Measurements from ENCODE around the gene TSPO.

Gene TSPO

GRCh38 chr22:43174941-43175531, 23.7 kb downstream of the TSPO start:
- no peak for DNase-seq (ENCODE audit: extremely low spot score)
- no peak for TF ChIP-seq BHLHE40 (IDR thresholded peaks at IDR 0.05; ENCODE audit: borderline replicate concordance)
- TF ChIP-seq FOXA1 (IDR thresholded peaks at IDR 0.05) = no peak
- no peak for TF ChIP-seq FOXK2 (IDR thresholded peaks at IDR 0.05)
- TF ChIP-seq NFRKB (IDR thresholded peaks at IDR 0.05) = no peak
- TF ChIP-seq ARNT (IDR thresholded peaks at IDR 0.05) = no peak
- TF ChIP-seq ZNF384 (IDR thresholded peaks at IDR 0.05) = no peak
- no peak for TF ChIP-seq SP1 (IDR thresholded peaks at IDR 0.05)
- TF ChIP-seq HDGF (IDR thresholded peaks at IDR 0.05; ENCODE audit: borderline replicate concordance) = no peak
- TF ChIP-seq LEF1 (IDR thresholded peaks at IDR 0.05; ENCODE audit: borderline replicate concordance) = no peak
- no peak for TF ChIP-seq FOXM1 (IDR thresholded peaks at IDR 0.05; ENCODE audit: borderline replicate concordance)
- no peak for TF ChIP-seq L3MBTL2 (conservative IDR thresholded peaks at IDR 0.05)
- TF ChIP-seq PKNOX1 (IDR thresholded peaks at IDR 0.05) = no peak
- ChIA-PET POLR2A (interaction anchor here (1.8 kb wide), 1 partner anchor 13 kb away, joined by 4 read pairs; no protein-coding TSS in a partner anchor), CTCF (no interaction called here)

GRCh38 chr22:43176090-43176489, 24.7 kb downstream of the TSPO start:
- DNase-seq (ENCODE audit: extremely low spot score) = no peak
- POLR2A ChIA-PET = no interaction called here
- TF ChIP-seq TARDBP (IDR thresholded peaks at IDR 0.05) = no peak
- no peak for TF ChIP-seq ZNF384 (IDR thresholded peaks at IDR 0.05)
- no peak for TF ChIP-seq SUZ12 (IDR thresholded peaks at IDR 0.05)
- no peak for TF ChIP-seq FOXA1 (IDR thresholded peaks at IDR 0.05)
- TF ChIP-seq L3MBTL2 (conservative IDR thresholded peaks at IDR 0.05) = no peak
- no peak for TF ChIP-seq SP1 (IDR thresholded peaks at IDR 0.05)
- no peak for TF ChIP-seq ELF4 (IDR thresholded peaks at IDR 0.05)
- TF ChIP-seq FOXK2 (IDR thresholded peaks at IDR 0.05) = no peak
- TF ChIP-seq ARNT (IDR thresholded peaks at IDR 0.05) = no peak
- no peak for TF ChIP-seq LEF1 (IDR thresholded peaks at IDR 0.05; ENCODE audit: borderline replicate concordance)
- no peak for TF ChIP-seq FOXM1 (IDR thresholded peaks at IDR 0.05; ENCODE audit: borderline replicate concordance)
- no peak for TF ChIP-seq PKNOX1 (IDR thresholded peaks at IDR 0.05)
- TF ChIP-seq BHLHE40 (IDR thresholded peaks at IDR 0.05; ENCODE audit: borderline replicate concordance) = no peak
- no peak for TF ChIP-seq CTBP1 (IDR thresholded peaks at IDR 0.05; ENCODE audit: borderline replicate concordance)
- no peak for TF ChIP-seq NFRKB (IDR thresholded peaks at IDR 0.05)
- CTCF ChIA-PET = interaction anchor here (0.7 kb wide), 1 partner anchor 26 kb away, joined by 8 read pairs; no protein-coding TSS in a partner anchor

- DNase-seq (ENCODE audit: extremely low spot score) = no peak
- no peak for TF ChIP-seq TARDBP (IDR thresholded peaks at IDR 0.05)
- no peak for TF ChIP-seq FOXA1 (IDR thresholded peaks at IDR 0.05)
- no peak for TF ChIP-seq FOXM1 (IDR thresholded peaks at IDR 0.05; ENCODE audit: borderline replicate concordance)
- no peak for TF ChIP-seq NFRKB (IDR thresholded peaks at IDR 0.05)
- TF ChIP-seq ELF4 (IDR thresholded peaks at IDR 0.05) = no peak
- no peak for TF ChIP-seq LEF1 (IDR thresholded peaks at IDR 0.05; ENCODE audit: borderline replicate concordance)
- no peak for TF ChIP-seq ARNT (IDR thresholded peaks at IDR 0.05)
- TF ChIP-seq ZNF384 (IDR thresholded peaks at IDR 0.05) = no peak
- no peak for TF ChIP-seq PKNOX1 (IDR thresholded peaks at IDR 0.05)
- no peak for TF ChIP-seq SP1 (IDR thresholded peaks at IDR 0.05)
- no peak for TF ChIP-seq HDGF (IDR thresholded peaks at IDR 0.05; ENCODE audit: borderline replicate concordance)
- no peak for TF ChIP-seq SUZ12 (IDR thresholded peaks at IDR 0.05)
- no peak for TF ChIP-seq L3MBTL2 (conservative IDR thresholded peaks at IDR 0.05)
- TF ChIP-seq BHLHE40 (IDR thresholded peaks at IDR 0.05; ENCODE audit: borderline replicate concordance) = no peak
- POLR2A ChIA-PET = no interaction called here
- CTCF ChIA-PET = no interaction called here
Observed at GRCh38 chr22:43177479-43177878, 26.1 kb downstream of the TSPO start.

GRCh38 chr22:43179146-43179910, 28.0 kb downstream of the TSPO start:
- DNase-seq (ENCODE audit: extremely low spot score) = no peak
- no peak for TF ChIP-seq HDGF (IDR thresholded peaks at IDR 0.05; ENCODE audit: borderline replicate concordance)
- TF ChIP-seq LEF1 (IDR thresholded peaks at IDR 0.05; ENCODE audit: borderline replicate concordance) = no peak
- TF ChIP-seq PKNOX1 (IDR thresholded peaks at IDR 0.05) = no peak
- no peak for TF ChIP-seq SP1 (IDR thresholded peaks at IDR 0.05)
- no peak for TF ChIP-seq FOXM1 (IDR thresholded peaks at IDR 0.05; ENCODE audit: borderline replicate concordance)
- no peak for TF ChIP-seq FOXA1 (IDR thresholded peaks at IDR 0.05)
- TF ChIP-seq CTBP1 (IDR thresholded peaks at IDR 0.05; ENCODE audit: borderline replicate concordance) = no peak
- no peak for TF ChIP-seq ARNT (IDR thresholded peaks at IDR 0.05)
- TF ChIP-seq BHLHE40 (IDR thresholded peaks at IDR 0.05; ENCODE audit: borderline replicate concordance) = no peak
- TF ChIP-seq FOXK2 (IDR thresholded peaks at IDR 0.05) = no peak
- no peak for TF ChIP-seq TARDBP (IDR thresholded peaks at IDR 0.05)
- no peak for TF ChIP-seq NFRKB (IDR thresholded peaks at IDR 0.05)
- no peak for TF ChIP-seq ZNF384 (IDR thresholded peaks at IDR 0.05)
- no peak for TF ChIP-seq ELF4 (IDR thresholded peaks at IDR 0.05)
- TF ChIP-seq SUZ12 (IDR thresholded peaks at IDR 0.05) = no peak
- TF ChIP-seq L3MBTL2 (conservative IDR thresholded peaks at IDR 0.05) = no peak
- POLR2A ChIA-PET = no interaction called here
- CTCF ChIA-PET = no interaction called here

GRCh38 chr22:43179911-43180195, 28.5 kb downstream of the TSPO start:
- no peak for DNase-seq (ENCODE audit: extremely low spot score)
- ChIA-PET POLR2A (no interaction called here), CTCF (no interaction called here)
- no peak for TF ChIP-seq FOXK2 (IDR thresholded peaks at IDR 0.05)
- TF ChIP-seq CTBP1 (IDR thresholded peaks at IDR 0.05; ENCODE audit: borderline replicate concordance) = no peak
- no peak for TF ChIP-seq L3MBTL2 (conservative IDR thresholded peaks at IDR 0.05)
- no peak for TF ChIP-seq HDGF (IDR thresholded peaks at IDR 0.05; ENCODE audit: borderline replicate concordance)
- TF ChIP-seq FOXM1 (IDR thresholded peaks at IDR 0.05; ENCODE audit: borderline replicate concordance) = no peak
- TF ChIP-seq TARDBP (IDR thresholded peaks at IDR 0.05) = no peak
- no peak for TF ChIP-seq ELF4 (IDR thresholded peaks at IDR 0.05)
- no peak for TF ChIP-seq ZNF384 (IDR thresholded peaks at IDR 0.05)
- TF ChIP-seq BHLHE40 (IDR thresholded peaks at IDR 0.05; ENCODE audit: borderline replicate concordance) = no peak
- TF ChIP-seq LEF1 (IDR thresholded peaks at IDR 0.05; ENCODE audit: borderline replicate concordance) = no peak
- no peak for TF ChIP-seq SP1 (IDR thresholded peaks at IDR 0.05)
- TF ChIP-seq PKNOX1 (IDR thresholded peaks at IDR 0.05) = no peak
- TF ChIP-seq NFRKB (IDR thresholded peaks at IDR 0.05) = no peak
- TF ChIP-seq ARNT (IDR thresholded peaks at IDR 0.05) = no peak
- TF ChIP-seq SUZ12 (IDR thresholded peaks at IDR 0.05) = no peak
- TF ChIP-seq FOXA1 (IDR thresholded peaks at IDR 0.05) = no peak
